HG02970 (cell line): ENCODE data around the gene FIBCD1.

ENCODE experiments used
- ATAC-seq: cut with Tn5 transposase; IDR thresholded peaks from one replicate; pipeline ENCODE4 v1.9.1; 2021; ENCODE audit warnings: mild to moderate bottlenecking, moderate library complexity, moderate number of reproducible peaks; ENCODE audit not compliant: unreplicated experiment, low FRiP score

The FIBCD1 gene

GRCh38 chr9:130924448-130924788 lies 14.6 kb downstream of the FIBCD1 start:
- no peak for ATAC-seq

- ATAC-seq, result no peak
These were observed 15.2 kb downstream of the FIBCD1 start for GRCh38 chr9:130923611-130924447.

GRCh38 chr9:130922893-130923610 lies 16.0 kb downstream of the FIBCD1 start:
- no peak for ATAC-seq

- ATAC-seq, result no peak
These were observed 16.8 kb downstream of the FIBCD1 start for GRCh38 chr9:130921989-130922892.

GRCh38 chr9:130921300-130921988 lies 17.6 kb downstream of the FIBCD1 start:
- no peak for ATAC-seq

- ATAC-seq, result no peak
These were observed 18.2 kb downstream of the FIBCD1 start for GRCh38 chr9:130920762-130921299.

- no peak for ATAC-seq
These were observed 18.8 kb downstream of the FIBCD1 start for GRCh38 chr9:130920233-130920632.

GRCh38 chr9:130919559-130920145 lies 19.4 kb downstream of the FIBCD1 start:
- no peak for ATAC-seq

GRCh38 chr9:130918826-130919558 lies 20.1 kb downstream of the FIBCD1 start:
- no peak for ATAC-seq

- no peak for ATAC-seq
These were observed 20.8 kb downstream of the FIBCD1 start for GRCh38 chr9:130918101-130918825.

- no peak for ATAC-seq
These were observed 21.7 kb downstream of the FIBCD1 start for GRCh38 chr9:130917168-130917960.

- ATAC-seq, result no peak
These were observed 24.0 kb downstream of the FIBCD1 start for GRCh38 chr9:130915096-130915447.

GRCh38 chr9:130914417-130915095 lies 24.5 kb downstream of the FIBCD1 start:
- ATAC-seq, result no peak

GRCh38 chr9:130913599-130914416 lies 25.2 kb downstream of the FIBCD1 start:
- ATAC-seq, result no peak

- no peak for ATAC-seq
These were observed 26.0 kb downstream of the FIBCD1 start for GRCh38 chr9:130912932-130913598.
